HG03469 (cell line): Measurements from ENCODE around the gene SLC38A10.

Experiments
- ATAC-seq: cut with Tn5 transposase; IDR thresholded peaks from one replicate; pipeline ENCODE4 v1.9.1; 2021; ENCODE audit warnings: mild to moderate bottlenecking, moderate library complexity, moderate number of reproducible peaks; ENCODE audit not compliant: unreplicated experiment

Gene SLC38A10

GRCh38 chr17:81258292-81258691 is 36.8 kb downstream of the SLC38A10 start:
- ATAC-seq = no peak

GRCh38 chr17:81257533-81257932 is 37.6 kb downstream of the SLC38A10 start:
- no peak for ATAC-seq

DNA sequence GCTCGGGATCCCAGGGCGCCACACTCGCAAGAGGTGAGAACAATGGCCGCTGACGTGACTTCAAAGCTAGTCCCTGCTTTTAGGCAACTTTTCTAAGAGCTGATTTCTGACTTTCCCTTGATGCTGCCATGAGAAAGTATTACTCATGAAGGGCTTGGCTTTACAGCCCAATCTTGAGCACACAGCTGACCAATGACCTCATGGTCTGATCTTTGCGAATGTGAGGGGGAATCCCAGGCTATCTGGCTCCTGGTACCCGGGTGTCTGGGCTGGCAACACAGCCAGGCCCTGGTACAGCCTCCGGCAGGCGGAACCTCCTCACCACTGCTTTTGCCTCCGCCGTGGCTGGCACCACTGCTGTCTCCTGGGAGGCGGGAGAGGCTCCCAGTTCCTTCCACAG is 38.5 kb downstream of the SLC38A10 start:
- ATAC-seq = no peak

DNA sequence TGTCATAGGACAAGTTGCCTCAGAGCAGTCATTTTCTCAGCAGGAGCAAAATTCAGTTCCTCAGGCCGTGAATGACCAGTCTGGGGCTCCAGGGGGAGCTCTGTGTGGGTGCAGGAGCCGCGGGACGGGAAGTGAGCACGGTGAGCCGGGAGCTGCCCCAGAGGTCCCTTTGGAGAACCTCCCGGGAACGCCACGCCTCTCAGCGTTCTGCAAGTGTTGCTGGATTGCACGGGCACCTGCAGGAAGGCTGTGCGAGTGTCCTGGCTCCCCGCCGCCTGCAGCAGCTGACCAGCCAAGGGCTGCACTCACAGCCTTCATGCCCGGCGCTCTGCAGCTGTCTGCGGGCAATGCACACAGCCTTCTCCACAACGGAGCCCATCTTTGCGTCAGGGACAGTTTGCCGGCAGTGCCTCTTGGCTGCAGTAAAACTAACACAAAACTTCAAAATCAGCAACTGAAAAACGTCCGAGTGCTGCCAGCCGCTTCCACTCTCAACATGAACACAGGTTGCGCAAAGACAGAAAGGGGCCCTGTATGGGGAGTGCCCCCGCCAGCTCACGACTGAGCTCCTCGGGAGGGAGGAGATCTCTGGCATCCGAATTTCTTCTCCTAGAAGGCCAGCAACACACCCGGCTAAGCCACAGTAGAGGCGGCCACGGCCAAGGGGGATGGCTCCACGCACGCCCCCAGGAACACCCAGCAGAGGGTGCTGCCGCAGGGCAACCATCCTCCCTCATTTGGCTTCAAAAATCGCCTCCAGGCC is 40.0 kb downstream of the SLC38A10 start:
- no peak for ATAC-seq

DNA sequence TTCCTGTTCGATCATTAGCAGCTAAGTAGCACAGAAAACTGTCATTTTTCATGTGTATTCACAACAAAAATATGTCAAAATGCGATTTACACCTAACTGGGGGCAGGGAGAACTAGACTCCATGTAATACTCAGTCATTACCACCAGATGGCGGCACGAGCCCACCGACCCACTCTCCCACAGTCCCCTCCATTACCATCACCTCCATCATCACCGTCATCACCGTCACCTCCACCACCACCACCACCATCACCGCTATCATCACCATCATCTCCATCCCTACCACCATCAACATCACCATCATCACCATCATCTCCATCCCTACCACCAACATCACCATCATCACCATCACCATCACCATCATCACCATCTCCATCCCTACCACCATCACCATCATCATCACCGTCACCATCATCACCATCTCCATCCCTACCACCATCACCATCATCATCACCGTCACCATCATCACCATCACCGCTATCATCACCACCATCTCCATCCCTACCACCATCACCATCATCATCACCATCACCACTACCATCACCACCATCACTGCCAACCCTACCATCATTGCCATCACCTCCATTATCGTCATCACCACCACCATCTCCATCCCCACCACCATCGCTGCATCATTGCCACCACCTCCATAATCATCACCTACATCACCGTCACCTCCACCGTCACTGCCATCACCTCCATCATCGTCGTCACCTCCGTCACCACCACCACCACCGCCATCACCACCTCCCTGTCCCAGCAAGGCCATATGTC is 41.6 kb downstream of the SLC38A10 start:
- no peak for ATAC-seq

DNA sequence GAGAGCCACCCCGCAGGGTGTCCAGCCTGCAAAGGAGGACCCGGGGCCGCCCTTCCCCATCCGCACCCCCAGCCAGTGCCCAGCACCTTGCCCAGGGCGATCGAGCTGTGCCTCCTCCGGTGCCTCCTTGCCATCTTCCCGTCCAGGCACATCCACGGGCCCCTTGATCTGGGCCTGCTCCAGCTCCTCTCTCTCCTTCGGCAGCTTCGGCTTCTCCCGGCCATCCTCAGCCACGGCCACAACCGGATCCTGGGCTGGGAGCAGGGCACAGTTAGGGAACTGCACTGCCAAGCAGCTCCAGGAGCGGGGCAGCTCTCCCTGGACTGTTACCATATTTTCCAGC is 42.1 kb downstream of the SLC38A10 start:
- no peak for ATAC-seq

- no peak for ATAC-seq
Observed at GRCh38 chr17:81252326-81252986, 42.7 kb downstream of the SLC38A10 start.

GRCh38 chr17:81251709-81252301 is 43.3 kb downstream of the SLC38A10 start:
- no peak for ATAC-seq

DNA sequence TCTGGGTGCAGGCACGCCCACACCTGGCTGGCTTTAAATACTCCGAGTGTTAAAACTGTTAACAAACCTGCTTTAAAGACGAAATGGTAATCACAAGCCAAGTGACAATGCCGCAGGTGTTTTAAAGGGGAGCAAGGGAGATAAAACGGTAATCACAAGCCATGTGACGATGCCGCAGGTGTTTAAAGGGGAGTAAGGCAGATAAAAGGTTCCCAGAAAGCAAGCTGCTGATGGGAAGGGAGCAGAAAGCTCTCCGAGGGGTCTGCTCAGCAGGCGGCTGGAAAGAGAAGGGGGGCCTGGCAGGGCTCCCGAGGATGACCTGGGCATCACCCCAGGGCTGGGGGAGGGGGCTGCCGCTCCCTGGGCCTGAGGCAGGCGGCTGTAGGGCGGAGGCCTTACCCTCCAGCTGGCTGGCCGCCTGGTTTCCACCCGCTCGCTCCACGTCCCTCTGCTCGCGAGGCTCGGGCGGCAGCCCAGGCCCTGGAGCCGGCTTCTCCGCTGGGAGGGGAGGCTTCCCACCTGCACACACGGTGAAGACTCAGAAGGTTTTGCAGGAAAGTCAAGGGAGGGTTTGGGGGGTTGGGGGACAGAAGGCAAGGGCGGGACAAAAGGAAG is 43.9 kb downstream of the SLC38A10 start:
- ATAC-seq = no peak

DNA sequence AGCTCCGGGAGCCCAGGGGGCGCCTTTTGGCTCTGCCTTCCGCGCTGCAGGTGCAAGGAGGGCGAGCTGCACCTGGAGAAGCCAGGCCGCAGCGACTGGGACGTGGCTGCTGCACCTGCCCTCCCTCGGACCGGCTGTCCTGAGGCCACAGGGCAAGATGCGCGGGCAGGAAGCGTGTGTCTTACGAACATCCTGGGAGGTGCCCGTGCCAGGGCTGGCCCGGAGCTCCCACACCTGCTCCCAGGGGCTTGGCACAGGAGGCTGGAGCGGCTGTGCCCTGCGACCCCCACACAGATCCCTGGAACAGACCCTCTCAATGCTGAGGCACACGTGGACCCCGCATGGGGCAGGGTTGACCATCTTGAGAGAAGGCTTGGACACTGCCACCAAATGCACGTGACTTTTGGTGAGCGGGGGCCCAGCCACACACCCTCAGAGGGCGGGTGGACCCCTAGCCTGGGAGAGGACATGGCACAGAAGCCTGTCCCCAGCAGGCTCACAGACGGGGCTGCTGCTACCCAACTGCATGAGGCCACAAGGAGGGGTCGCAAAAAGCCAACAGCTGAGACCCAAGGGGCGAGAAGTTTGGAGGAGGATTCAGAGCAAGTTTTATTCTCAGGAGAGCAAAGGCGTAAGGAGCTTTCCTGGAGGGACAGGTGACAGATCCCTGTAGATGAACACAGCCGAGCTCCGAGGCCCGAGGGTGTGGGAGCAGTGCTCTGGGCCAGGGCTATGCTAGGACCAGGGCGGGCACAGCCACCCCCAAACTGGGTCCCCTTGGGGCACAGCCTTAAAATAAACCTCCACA is 44.6 kb downstream of the SLC38A10 start:
- ATAC-seq = no peak

DNA sequence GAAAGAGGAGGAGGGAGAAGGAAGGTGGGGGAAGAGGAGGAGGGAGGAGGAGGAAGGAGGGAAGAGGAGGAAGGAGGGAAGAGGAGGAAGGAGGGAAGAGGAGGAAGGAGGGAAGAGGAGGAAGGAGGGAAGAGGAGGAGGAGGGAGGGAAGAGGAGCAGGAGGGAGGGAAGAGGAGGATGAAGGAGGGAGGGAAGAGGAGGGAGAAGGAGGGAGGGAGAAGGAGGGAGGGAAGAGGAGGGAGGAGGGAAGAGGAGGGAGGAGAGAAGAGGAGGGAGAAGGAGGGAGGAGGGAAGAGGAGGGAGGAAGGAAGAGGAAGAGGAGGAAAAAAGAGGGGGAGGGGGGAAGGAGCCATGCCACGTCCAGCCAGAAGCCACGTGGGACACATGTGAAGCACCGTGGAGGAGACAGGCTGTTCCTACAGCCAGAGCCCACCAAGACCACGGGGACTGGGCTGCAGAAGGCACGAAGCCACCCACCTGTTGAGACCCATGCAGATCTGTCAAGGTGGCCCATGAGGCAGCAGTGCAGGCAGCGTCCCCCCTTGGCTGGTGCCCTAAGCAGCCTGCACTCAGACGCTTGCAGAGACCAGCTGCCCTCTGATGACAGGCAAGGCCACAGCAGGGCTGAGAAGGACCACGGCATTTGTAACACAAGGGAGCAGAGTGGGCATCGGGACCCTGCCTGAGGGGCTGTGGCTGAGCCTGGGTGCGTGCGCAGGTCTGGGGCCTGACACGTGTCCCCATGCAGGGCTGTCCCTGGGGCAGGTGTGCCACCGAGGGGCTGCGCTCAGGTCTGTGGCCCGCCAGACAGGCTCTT is 45.7 kb downstream of the SLC38A10 start:
- ATAC-seq = no peak

- no peak for ATAC-seq
Observed at GRCh38 chr17:81248649-81249048, 46.5 kb downstream of the SLC38A10 start.

DNA sequence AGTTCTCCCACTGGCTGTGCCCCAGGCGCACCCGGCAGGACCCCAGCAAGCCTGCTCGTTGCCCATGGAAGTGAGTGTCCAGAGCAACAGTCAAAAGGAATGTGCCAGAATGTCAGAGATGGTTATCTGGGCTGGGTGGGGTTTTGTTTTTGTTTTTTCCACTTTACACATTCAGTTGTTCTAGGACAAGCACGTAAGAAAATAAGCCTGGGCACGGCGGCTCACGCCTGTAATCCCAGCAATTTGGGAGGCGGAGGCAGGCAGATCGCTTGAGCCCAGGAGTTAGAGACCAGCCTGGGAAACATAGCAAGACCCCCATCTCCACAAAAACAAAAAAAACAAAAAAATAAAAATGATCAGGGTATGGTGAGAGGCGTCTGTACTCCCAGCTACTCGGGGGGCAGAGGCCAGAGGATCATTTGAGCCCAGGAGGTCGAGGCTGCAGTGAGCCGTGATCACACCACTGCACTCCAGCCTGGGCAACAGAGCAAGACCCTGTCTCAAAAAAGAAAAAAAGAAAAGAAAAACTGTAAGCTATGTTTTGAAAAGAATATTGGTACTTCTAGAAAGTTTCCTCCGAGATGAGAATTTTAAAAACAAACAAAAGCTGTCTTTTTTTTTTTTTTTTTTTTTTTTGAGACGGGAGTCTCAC is 47.6 kb downstream of the SLC38A10 start:
- no peak for ATAC-seq

DNA sequence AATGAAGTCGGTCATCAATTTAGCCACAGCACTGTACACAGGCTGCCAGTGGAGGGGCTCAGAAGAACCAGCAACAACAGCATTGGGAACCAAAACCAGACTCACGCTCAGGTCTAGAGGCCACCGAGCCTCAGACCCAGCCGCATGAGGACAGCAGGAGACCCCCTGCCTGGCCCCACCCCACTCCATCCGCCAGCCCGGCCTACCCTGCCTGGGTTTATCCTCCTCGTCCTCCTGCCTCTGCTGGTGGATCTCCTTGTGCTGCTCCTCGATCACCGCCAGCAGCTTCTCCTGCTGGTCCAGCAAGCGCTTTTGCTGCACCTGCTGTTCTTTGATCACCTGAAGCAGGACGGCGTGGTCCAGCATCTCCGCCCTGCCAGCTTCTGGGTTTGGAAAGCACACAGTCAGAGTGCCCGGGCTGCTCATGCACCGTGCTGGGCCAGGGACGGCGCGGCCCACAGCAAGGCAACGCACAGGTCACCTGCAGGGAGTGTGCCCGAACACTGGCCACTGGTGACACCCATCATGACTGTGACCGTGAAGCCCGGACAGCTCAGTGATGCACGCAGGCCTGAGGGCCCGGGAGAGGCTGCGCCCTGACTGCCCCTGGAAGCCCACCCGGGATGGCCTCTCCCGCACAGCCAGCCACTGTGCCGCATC is 48.3 kb downstream of the SLC38A10 start:
- no peak for ATAC-seq

DNA sequence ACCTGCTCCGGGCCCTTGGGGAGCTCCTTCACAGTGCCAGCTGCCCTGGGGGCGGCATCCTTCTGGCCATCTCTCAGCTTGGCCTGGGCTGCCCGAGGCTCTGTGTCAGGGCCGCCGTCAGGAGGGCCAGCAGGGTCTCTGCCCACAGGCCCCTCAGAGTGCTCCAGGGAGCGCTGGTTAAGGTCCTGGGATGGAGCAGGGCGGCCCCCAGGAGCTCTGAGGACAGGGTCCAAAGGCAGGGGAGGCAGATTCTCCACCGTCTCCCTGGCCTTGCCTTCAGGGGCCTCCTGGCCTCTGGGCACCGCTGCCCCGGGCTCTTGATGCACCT is 48.8 kb downstream of the SLC38A10 start:
- ATAC-seq = no peak

- no peak for ATAC-seq
Observed at GRCh38 chr17:81245665-81246342, 49.3 kb downstream of the SLC38A10 start.

DNA sequence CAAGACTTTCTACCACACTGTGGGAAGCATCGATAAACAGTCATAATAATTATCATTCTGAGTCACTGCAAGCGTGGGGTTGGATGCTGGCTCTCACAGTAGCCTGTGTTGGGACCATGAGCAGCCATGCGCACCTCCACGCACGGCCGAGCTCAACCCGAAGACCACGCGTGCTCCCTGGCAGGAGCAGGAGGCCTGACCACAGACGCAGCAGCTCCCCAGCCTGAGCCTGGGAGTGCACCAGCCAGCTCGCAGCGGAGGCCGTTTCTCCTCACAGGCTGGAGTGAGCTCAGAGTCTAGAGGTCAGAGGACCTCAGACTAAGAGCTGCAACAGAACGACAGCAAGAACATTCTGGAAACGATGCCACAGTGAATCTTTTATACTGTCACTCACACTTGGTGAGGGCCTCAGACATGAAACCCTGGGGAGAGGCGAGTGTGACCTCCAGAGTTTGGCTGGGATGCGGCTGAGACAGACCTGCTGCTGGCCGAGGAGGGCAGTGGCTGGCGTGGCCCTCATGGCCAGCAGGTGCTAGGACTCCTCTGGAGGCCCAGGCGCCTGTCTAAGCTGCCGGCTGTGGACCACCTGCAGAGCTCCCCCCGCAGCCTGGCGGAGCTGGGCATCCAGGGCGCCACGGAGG is 50.0 kb downstream of the SLC38A10 start:
- no peak for ATAC-seq
